Measurements from ENCODE around the gene PEX11B. TPM values are rescaled to one million over a fixed set of nuclear protein-coding genes. Genes with fewer than 3 reads are reported as not detected.

PEX11B gene
- total and polyA plus RNA-seq, 2 donors (not counting 3 experiments of a cell fraction or from before 2014, with no cell fraction given) = 30.5 to 42.5 TPM

DNA sequence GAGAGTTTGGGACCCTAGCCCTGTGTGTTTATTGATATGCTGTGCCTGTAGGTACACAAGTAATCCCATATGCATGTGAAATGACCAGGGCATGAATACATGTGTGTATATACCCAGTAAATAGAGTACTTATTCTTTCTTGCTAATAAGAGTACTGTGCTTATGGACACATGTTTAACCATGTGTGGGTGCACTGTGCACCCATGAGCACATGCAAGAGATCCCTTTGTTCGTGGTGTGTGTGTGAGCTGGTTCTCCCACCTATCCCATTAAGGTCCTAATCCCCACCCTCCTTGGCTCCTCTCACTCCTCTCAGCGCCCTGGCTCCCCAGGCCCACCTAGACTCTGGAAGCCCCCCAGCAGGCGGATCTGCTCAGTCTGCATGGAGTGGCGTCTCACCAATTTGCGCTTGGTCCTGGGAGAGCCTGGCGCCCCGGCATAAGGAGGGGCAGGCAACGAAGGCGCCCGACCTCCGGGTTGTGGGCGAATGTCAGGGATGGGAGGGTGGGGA lies 41.5 kb upstream of the PEX11B start:
- H3K4me3 ChIP-seq (replicated peaks in 1 of 3; ENCODE audit: insufficient read depth in 1 of 3, low read depth in 1 of 3, low read length in 3 of 3) = peak overlapping the region in 1 of 3 experiments; percentile 32
- H3K9me3 ChIP-seq (replicated peaks; ENCODE audit: control insufficient read depth, insufficient read depth, low read length) = no peaks in the 10 kb centered on the region
- CTCF ChIA-PET = interaction anchor here (1.5 kb wide), 1 partner anchor 47 kb away, joined by 4 read pairs; no protein-coding TSS in a partner anchor
- dilution Hi-C loops (cut with MboI; ENCODE audit: extremely low pct_ligation_motif_present, low sequenced_read_pairs) (no loop called here), intact Hi-C loops (cut with micrococcal nuclease) (loop anchor here (5.0 kb wide), 1 partner anchor 53 kb away; no protein-coding TSS in a partner anchor)
- peaks cover 23% of the 10 kb centered on the region for H3K79me2 ChIP-seq (ENCODE audit: control insufficient read depth, insufficient read depth, low read length)
- H3K9ac ChIP-seq (replicated peaks; ENCODE audit: extremely low read depth, insufficient read depth, low read length) = no peak overlapping the region
- H4K20me1 ChIP-seq (replicated peaks; ENCODE audit: control insufficient read depth, extremely low read depth, insufficient read depth, low read length) = no peaks in the 10 kb centered on the region
- peak overlapping the region; percentile 95 for H2AFZ ChIP-seq (ENCODE audit: low read depth, low read length)
- BruUV-seq (replicated peaks) = no TSS peak
- peaks cover 57% of the 10 kb centered on the region for H3K4me1 ChIP-seq (ENCODE audit: control insufficient read depth, extremely low read depth, insufficient read depth, low read length)
- no peak overlapping the region for H3K27ac ChIP-seq (ENCODE audit: insufficient read depth, low read depth, low read length)
- FAIRE-seq = no peak
- no peaks in the 10 kb centered on the region for H3K27me3 ChIP-seq (ENCODE audit: control insufficient read depth in 2 of 2, insufficient read depth in 2 of 2, low read length in 2 of 2)
- no peak overlapping the region for H3K4me2 ChIP-seq (ENCODE audit: insufficient read depth, low read length)
- POLR2A ChIA-PET = no interaction called here
- DNase-seq (ENCODE audit: low read depth, low spot score) = no peak
- H3K9me1 ChIP-seq (replicated peaks; ENCODE audit: control insufficient read depth, extremely low read depth, insufficient read depth, low read length) = no peaks in the 10 kb centered on the region
- TF ChIP-seq POLR2A (IDR thresholded peaks at IDR 0.05; ENCODE audit: low read depth, low read length) (no peak), MYC (IDR thresholded peaks at IDR 0.05; ENCODE audit: low read depth, low read length) (no peak), POLR2AphosphoS5 (IDR thresholded peaks at IDR 0.05; ENCODE audit: insufficient read depth, low read depth, low read length) (no peak), JUN (IDR thresholded peaks at IDR 0.05; ENCODE audit: borderline replicate concordance, insufficient read depth, insufficient read length, low read depth) (no peak), GATA2 (IDR thresholded peaks at IDR 0.05; ENCODE audit: insufficient read depth, insufficient read length, low read depth, low read length) (no peak), MAX (IDR thresholded peaks at IDR 0.05; ENCODE audit: insufficient read depth, insufficient read length) (no peak), FOS (IDR thresholded peaks at IDR 0.05; ENCODE audit: borderline replicate concordance, insufficient read depth, low read length) (no peak), EZH2 (IDR thresholded peaks at IDR 0.05; ENCODE audit: borderline replicate concordance, low read depth, low read length, severe bottlenecking) (no peak), CTCF (IDR thresholded peaks at IDR 0.05; ENCODE audit: extremely low read depth in 1 of 2, insufficient read depth in 1 of 2, low read depth in 1 of 2, low read length in 2 of 2) (no peak)
- H3K36me3 ChIP-seq (ENCODE audit: control insufficient read depth in 2 of 2, extremely low read depth in 1 of 2, insufficient read depth in 2 of 2, low read length in 2 of 2) = no peaks in the 10 kb centered on the region

All from endothelial cell of umbilical vein (primary cell).